Measurements from ENCODE around the gene HSD17B1.

DNA sequence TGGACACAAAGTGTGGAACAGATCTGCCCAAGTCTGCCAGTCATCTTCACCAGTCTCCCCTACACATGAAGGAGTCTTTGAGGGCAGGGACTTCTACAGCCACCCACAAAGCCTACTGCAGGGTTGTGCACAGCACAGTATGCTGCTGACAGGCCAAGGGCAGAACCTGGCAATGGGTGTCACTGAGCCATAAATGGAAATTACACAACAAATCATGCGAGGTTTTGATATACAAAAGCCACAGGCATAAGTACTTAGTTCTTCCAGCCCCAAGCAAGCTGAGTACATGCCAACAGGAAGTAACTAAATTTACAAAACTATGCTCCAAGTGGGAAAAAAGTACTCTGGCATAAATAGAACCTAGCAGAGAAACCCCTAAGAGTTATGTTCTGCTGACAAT lies 32.6 kb downstream of the HSD17B1 start:
- TF ChIP-seq, protein P1, sequence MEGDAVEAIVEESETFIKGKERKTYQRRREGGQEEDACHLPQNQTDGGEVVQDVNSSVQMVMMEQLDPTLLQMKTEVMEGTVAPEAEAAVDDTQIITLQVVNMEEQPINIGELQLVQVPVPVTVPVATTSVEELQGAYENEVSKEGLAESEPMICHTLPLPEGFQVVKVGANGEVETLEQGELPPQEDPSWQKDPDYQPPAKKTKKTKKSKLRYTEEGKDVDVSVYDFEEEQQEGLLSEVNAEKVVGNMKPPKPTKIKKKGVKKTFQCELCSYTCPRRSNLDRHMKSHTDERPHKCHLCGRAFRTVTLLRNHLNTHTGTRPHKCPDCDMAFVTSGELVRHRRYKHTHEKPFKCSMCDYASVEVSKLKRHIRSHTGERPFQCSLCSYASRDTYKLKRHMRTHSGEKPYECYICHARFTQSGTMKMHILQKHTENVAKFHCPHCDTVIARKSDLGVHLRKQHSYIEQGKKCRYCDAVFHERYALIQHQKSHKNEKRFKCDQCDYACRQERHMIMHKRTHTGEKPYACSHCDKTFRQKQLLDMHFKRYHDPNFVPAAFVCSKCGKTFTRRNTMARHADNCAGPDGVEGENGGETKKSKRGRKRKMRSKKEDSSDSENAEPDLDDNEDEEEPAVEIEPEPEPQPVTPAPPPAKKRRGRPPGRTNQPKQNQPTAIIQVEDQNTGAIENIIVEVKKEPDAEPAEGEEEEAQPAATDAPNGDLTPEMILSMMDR (IDR thresholded peaks at IDR 0.05) = no peak
- TF ChIP-seq POLR2A (IDR thresholded peaks at IDR 0.05) (no peak), POLR2AphosphoS5 (IDR thresholded peaks at IDR 0.05) (no peak)

All from breast epithelium (tissue), 3 donors.